SK-N-SH treated with all-trans-retinoic acid at 6 μM for 48 hours (cell line): ENCODE data around the gene VAV3.

Experiments
- ARNTL ChIP-seq: fragments of 450-650 bp; formaldehyde crosslinking; IDR thresholded peaks from 2 replicates; pipeline ENCODE4 v1.5.0; 2020; ENCODE audit warnings: low read depth, mild to moderate bottlenecking, moderate library complexity, borderline replicate concordance
- BACH2 ChIP-seq: fragments of 250-450 bp; sonication (Bioruptor Pico); IDR thresholded peaks from 2 replicates; pipeline ENCODE4 v1.9.0; 2021; ENCODE audit warnings: mild to moderate bottlenecking, borderline replicate concordance
- ISL1 ChIP-seq: fragments of 250-450 bp; sonication (Bioruptor Pico); IDR thresholded peaks from 2 replicates; pipeline ENCODE4 v2.1.2; 2022; ENCODE audit warnings: mild to moderate bottlenecking, moderate library complexity
- PPARA ChIP-seq: fragments of 250-450 bp; sonication (Bioruptor Pico); IDR thresholded peaks from 2 replicates; pipeline ENCODE4 v1.5.0; 2020; ENCODE audit warnings: mild to moderate bottlenecking, borderline replicate concordance
- RARB ChIP-seq: fragments of 250-450 bp; sonication (Bioruptor Pico); IDR thresholded peaks from 2 replicates; pipeline ENCODE4 v1.8.0; 2021; ENCODE audit warnings: mild to moderate bottlenecking, moderate library complexity
- TCF4 ChIP-seq: fragments of 250-450 bp; sonication (Bioruptor Pico); IDR thresholded peaks from 2 replicates; pipeline ENCODE4 v1.8.0; 2021; ENCODE audit warnings: mild to moderate bottlenecking, moderate library complexity, borderline replicate concordance
- ZFP3 ChIP-seq: fragments of 250-450 bp; sonication (Bioruptor Pico); IDR thresholded peaks from 2 replicates; pipeline ENCODE4 v1.5.0; 2020; ENCODE audit warnings: mild to moderate bottlenecking, moderate library complexity
- ZFP30 ChIP-seq: fragments of 450-650 bp; formaldehyde crosslinking; IDR thresholded peaks from 2 replicates; pipeline ENCODE4 v1.5.0; 2022; ENCODE audit warnings: mild to moderate bottlenecking, moderate library complexity
- ZNF8 ChIP-seq: fragments of 450-650 bp; formaldehyde crosslinking; IDR thresholded peaks from 2 replicates; pipeline ENCODE4 v1.5.0; 2020; ENCODE audit warnings: mild to moderate bottlenecking, moderate library complexity
- TF ChIP-seq, protein P1 (sequence below): fragments of 250-450 bp; sonication (Bioruptor Pico); IDR thresholded peaks from 2 replicates; pipeline ENCODE4 v1.5.1; 2020; ENCODE audit warnings: low read depth, mild to moderate bottlenecking, moderate library complexity
- TF ChIP-seq, protein P2 (sequence below): fragments of 250-450 bp; sonication (Bioruptor Pico); IDR thresholded peaks from 2 replicates; pipeline ENCODE4 v1.8.0; 2020; ENCODE audit warnings: mild to moderate bottlenecking, moderate library complexity, borderline replicate concordance
- TF ChIP-seq, protein P3 (sequence below): fragments of 250-450 bp; sonication (Bioruptor Pico); IDR thresholded peaks from 2 replicates; pipeline ENCODE4 v1.5.1; 2021; ENCODE audit warnings: mild to moderate bottlenecking, moderate library complexity
- TF ChIP-seq, protein P4 (sequence below): fragments of 250-450 bp; sonication (Bioruptor Pico); IDR thresholded peaks from 2 replicates; pipeline ENCODE4 v1.8.0; 2021; ENCODE audit warnings: low read depth, mild to moderate bottlenecking, moderate library complexity, borderline replicate concordance

DNA sequence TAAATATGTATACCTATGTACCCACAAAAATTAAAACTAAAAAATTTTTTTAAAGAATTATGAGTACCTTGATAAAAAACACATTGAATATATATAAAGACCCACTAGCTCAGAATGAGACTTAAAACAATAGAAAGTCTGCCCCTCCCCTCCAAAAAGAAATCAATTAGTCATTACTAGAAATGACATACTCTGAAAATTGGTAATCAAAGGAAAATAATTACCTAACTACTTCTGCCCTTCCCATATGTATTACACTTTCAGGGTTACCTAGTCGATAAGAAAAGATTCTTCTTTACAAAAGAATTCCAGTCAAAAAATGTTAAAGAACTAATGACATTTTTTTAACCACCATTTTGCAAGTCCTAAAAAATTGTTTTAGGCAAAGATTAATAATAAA lies 34.7 kb downstream of the VAV3 start:
- TF ChIP-seq ZFP30 (CRISPR knock-in tag) = no peak
- TF ChIP-seq, protein P1, sequence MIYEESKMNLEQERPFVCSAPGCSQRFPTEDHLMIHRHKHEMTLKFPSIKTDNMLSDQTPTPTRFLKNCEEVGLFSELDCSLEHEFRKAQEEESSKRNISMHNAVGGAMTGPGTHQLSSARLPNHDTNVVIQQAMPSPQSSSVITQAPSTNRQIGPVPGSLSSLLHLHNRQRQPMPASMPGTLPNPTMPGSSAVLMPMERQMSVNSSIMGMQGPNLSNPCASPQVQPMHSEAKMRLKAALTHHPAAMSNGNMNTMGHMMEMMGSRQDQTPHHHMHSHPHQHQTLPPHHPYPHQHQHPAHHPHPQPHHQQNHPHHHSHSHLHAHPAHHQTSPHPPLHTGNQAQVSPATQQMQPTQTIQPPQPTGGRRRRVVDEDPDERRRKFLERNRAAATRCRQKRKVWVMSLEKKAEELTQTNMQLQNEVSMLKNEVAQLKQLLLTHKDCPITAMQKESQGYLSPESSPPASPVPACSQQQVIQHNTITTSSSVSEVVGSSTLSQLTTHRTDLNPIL = no peak
- TF ChIP-seq ARNTL (CRISPR knock-in tag) = no peak
- no peak for TF ChIP-seq ZNF8 (CRISPR knock-in tag)
- TF ChIP-seq, protein P2, sequence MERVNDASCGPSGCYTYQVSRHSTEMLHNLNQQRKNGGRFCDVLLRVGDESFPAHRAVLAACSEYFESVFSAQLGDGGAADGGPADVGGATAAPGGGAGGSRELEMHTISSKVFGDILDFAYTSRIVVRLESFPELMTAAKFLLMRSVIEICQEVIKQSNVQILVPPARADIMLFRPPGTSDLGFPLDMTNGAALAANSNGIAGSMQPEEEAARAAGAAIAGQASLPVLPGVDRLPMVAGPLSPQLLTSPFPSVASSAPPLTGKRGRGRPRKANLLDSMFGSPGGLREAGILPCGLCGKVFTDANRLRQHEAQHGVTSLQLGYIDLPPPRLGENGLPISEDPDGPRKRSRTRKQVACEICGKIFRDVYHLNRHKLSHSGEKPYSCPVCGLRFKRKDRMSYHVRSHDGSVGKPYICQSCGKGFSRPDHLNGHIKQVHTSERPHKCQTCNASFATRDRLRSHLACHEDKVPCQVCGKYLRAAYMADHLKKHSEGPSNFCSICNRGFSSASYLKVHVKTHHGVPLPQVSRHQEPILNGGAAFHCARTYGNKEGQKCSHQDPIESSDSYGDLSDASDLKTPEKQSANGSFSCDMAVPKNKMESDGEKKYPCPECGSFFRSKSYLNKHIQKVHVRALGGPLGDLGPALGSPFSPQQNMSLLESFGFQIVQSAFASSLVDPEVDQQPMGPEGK (CRISPR knock-in tag) = no peak
- no peak for TF ChIP-seq ISL1 (CRISPR knock-in tag)
- no peak for TF ChIP-seq ZFP3 (CRISPR knock-in tag)
- TF ChIP-seq, protein P3, sequence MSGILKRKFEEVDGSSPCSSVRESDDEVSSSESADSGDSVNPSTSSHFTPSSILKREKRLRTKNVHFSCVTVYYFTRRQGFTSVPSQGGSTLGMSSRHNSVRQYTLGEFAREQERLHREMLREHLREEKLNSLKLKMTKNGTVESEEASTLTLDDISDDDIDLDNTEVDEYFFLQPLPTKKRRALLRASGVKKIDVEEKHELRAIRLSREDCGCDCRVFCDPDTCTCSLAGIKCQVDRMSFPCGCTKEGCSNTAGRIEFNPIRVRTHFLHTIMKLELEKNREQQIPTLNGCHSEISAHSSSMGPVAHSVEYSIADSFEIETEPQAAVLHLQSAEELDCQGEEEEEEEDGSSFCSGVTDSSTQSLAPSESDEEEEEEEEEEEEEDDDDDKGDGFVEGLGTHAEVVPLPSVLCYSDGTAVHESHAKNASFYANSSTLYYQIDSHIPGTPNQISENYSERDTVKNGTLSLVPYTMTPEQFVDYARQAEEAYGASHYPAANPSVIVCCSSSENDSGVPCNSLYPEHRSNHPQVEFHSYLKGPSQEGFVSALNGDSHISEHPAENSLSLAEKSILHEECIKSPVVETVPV (CRISPR knock-in tag) = no peak
- TF ChIP-seq, protein P4, sequence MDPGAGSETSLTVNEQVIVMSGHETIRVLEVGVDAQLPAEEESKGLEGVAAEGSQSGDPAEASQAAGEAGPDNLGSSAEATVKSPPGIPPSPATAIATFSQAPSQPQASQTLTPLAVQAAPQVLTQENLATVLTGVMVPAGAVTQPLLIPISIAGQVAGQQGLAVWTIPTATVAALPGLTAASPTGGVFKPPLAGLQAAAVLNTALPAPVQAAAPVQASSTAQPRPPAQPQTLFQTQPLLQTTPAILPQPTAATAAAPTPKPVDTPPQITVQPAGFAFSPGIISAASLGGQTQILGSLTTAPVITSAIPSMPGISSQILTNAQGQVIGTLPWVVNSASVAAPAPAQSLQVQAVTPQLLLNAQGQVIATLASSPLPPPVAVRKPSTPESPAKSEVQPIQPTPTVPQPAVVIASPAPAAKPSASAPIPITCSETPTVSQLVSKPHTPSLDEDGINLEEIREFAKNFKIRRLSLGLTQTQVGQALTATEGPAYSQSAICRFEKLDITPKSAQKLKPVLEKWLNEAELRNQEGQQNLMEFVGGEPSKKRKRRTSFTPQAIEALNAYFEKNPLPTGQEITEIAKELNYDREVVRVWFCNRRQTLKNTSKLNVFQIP (CRISPR knock-in tag) = no peak
- no peak for TF ChIP-seq RARB (CRISPR knock-in tag)
- TF ChIP-seq PPARA (CRISPR knock-in tag) = no peak
- no peak for TF ChIP-seq BACH2
- TF ChIP-seq TCF4 (CRISPR knock-in tag) = no peak
